H1 (cell line): ENCODE data around the gene CELF2. TPM values are rescaled to one million over a fixed set of nuclear protein-coding genes. Genes with fewer than 3 reads are reported as not detected.

Source experiments
- KDM1A ChIP-seq: fragments of 200-600, 300-600 bp; sonication (generic); IDR thresholded peaks from 2 replicates; pipeline ENCODE4 v1.7.1; 2016; ENCODE audit warnings: mild to moderate bottlenecking, low read length, borderline replicate concordance
- PHF8 ChIP-seq: fragments of 200-600 bp; sonication (generic); conservative IDR thresholded peaks from 2 replicates; pipeline ENCODE4 v1.7.1; 2012; ENCODE audit warnings: low read depth, mild to moderate bottlenecking, inconsistent platforms, low read length, moderate library complexity
- RBBP5 ChIP-seq: IDR thresholded peaks from 2 replicates; pipeline ENCODE4 v1.7.1; 2012; ENCODE audit warnings: low read depth, mild to moderate bottlenecking, inconsistent platforms, low read length, moderate library complexity, borderline replicate concordance
- SP4 ChIP-seq: IDR thresholded peaks from 2 replicates; pipeline ENCODE4 v1.6.1; 2012; ENCODE audit warnings: low read length, inconsistent platforms
- polyA plus RNA-seq, 7 experiments: library from polyadenylated mRNA; depleted of rRNA in 3 of 7; stranded (reverse) in 5 of 7; unstranded in 2 of 7; fragments of >200 nt in 5 of 7; fragments of 200-250 nt in 2 of 7; gene quantifications; 1 replicate in 5 of 7; 2 replicates in 1 of 7; 4 replicates in 1 of 7; pipeline versions ENCODE4 v1.2.1 to v1.2.3, GENCODE V29; 2011 to 2013; ENCODE audit warnings: missing spikeins in 2 of 7, mixed read lengths in 2 of 7
- total RNA-seq: library from RNA; stranded (reverse); fragmentation: NEBNext Ultra II Directional; extraction: Animal tissue kit (Norgen Biotek cat#: 25700); gene quantifications from 2 replicates; pipeline ENCODE4 v1.2.1, GENCODE V29; 2021
- TF ChIP-seq, protein P1 (sequence below): IDR thresholded peaks from 2 replicates; pipeline ENCODE4 v1.6.1; 2011; ENCODE audit warnings: low read depth, mild to moderate bottlenecking, low read length; ENCODE audit not compliant: insufficient read depth

The CELF2 gene
- total and polyA plus RNA-seq, 2 of the 8 experiments (the other 6 are each of a cell fraction or from before 2014, with no cell fraction given) = 18.3 to 22.7 TPM

DNA sequence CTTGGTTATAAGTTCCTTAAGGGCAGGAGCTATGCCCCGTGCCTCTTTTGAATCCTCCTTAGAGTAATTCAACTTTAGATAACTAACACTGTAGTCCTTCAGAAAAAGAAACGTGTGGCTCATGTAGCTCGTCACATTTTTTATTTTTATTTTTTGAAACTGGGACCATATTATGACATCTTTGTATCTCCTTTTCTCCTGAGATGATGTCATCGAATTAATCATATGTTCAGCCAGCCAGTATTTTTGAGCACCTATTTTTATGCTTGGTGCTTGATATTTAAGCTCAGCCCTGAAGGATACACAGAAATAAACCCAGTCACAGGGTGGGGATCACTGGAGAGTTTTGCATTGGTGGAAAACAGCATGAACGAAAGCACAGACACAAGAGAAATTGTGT, 22.6 kb upstream of the CELF2 start (continued):
- TF ChIP-seq RBBP5 = no peak
- TF ChIP-seq, protein P1, sequence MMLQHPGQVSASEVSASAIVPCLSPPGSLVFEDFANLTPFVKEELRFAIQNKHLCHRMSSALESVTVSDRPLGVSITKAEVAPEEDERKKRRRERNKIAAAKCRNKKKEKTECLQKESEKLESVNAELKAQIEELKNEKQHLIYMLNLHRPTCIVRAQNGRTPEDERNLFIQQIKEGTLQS = no peak
- TF ChIP-seq PHF8 = no peak
- no peak for TF ChIP-seq KDM1A
- no peak for TF ChIP-seq SP4
- TF ChIP-seq, all 59 proteins: peak for 0
